SK-N-SH treated with all-trans-retinoic acid at 6 μM for 48 hours (cell line): ENCODE measurements around the gene KCNN4.
"Not testable (repeated sequence)": the region's sequence is repeated elsewhere in the genome, so short reads cannot be mapped to it uniquely, and the experiment has no call there.

Experiments used
- ATAC-seq: fragments of 200-7000 bp; cut with Tn5 transposase; 3 replicates; pipeline ENCODE4 v1.9.1; 2020; ENCODE audit warnings: mild to moderate bottlenecking, moderate library complexity
- ARNTL ChIP-seq: fragments of 450-650 bp; formaldehyde crosslinking; IDR thresholded peaks from 2 replicates; pipeline ENCODE4 v1.5.0; 2020; ENCODE audit warnings: low read depth, mild to moderate bottlenecking, moderate library complexity, borderline replicate concordance
- BACH2 ChIP-seq: fragments of 250-450 bp; sonication (Bioruptor Pico); IDR thresholded peaks from 2 replicates; pipeline ENCODE4 v1.9.0; 2021; ENCODE audit warnings: mild to moderate bottlenecking, borderline replicate concordance
- CSRNP3 ChIP-seq: fragments of 250-450 bp; sonication (Bioruptor Pico); IDR thresholded peaks from 2 replicates; pipeline ENCODE4 v1.5.1; 2021; ENCODE audit warnings: mild to moderate bottlenecking, moderate library complexity
- GLIS3 ChIP-seq: fragments of 250-450 bp; sonication (Bioruptor Pico); IDR thresholded peaks from 2 replicates; pipeline ENCODE4 v1.5.0; 2020; ENCODE audit warnings: mild to moderate bottlenecking, moderate library complexity
- OSR1 ChIP-seq: fragments of 250-450 bp; sonication (Bioruptor Pico); IDR thresholded peaks from 2 replicates; pipeline ENCODE4 v1.8.0; 2022; ENCODE audit warnings: moderate library complexity, mild to moderate bottlenecking, inconsistent platforms
- PATZ1 ChIP-seq: fragments of 250-450 bp; sonication (Bioruptor Pico); IDR thresholded peaks from 2 replicates; pipeline ENCODE4 v1.8.0; 2020; ENCODE audit warnings: mild to moderate bottlenecking, moderate library complexity, borderline replicate concordance
- PPARA ChIP-seq: fragments of 250-450 bp; sonication (Bioruptor Pico); IDR thresholded peaks from 2 replicates; pipeline ENCODE4 v1.5.0; 2020; ENCODE audit warnings: mild to moderate bottlenecking, borderline replicate concordance
- SNAI2 ChIP-seq: fragments of 250-450 bp; sonication (Bioruptor Pico); IDR thresholded peaks from 2 replicates; pipeline ENCODE4 v1.5.0; 2020; ENCODE audit warnings: mild to moderate bottlenecking, moderate library complexity
- TCF4 ChIP-seq: fragments of 250-450 bp; sonication (Bioruptor Pico); IDR thresholded peaks from 2 replicates; pipeline ENCODE4 v1.8.0; 2021; ENCODE audit warnings: mild to moderate bottlenecking, moderate library complexity, borderline replicate concordance
- TOX ChIP-seq: fragments of 250-450 bp; sonication (Bioruptor Pico); IDR thresholded peaks from 2 replicates; pipeline ENCODE4 v1.8.0; 2021; ENCODE audit warnings: mild to moderate bottlenecking, moderate library complexity, borderline replicate concordance
- TSHZ2 ChIP-seq: fragments of 250-450 bp; sonication (Bioruptor Pico); IDR thresholded peaks from 2 replicates; pipeline ENCODE4 v1.5.0; 2020; ENCODE audit warnings: mild to moderate bottlenecking, moderate library complexity
- ZFP30 ChIP-seq: fragments of 450-650 bp; formaldehyde crosslinking; IDR thresholded peaks from 2 replicates; pipeline ENCODE4 v1.5.0; 2022; ENCODE audit warnings: mild to moderate bottlenecking, moderate library complexity
- ZNF565 ChIP-seq: fragments of 450-650 bp; formaldehyde crosslinking; conservative IDR thresholded peaks from 2 replicates; pipeline ENCODE4 v1.5.0; 2020; ENCODE audit warnings: low read depth, mild to moderate bottlenecking, moderate library complexity
- ZNF70 ChIP-seq: fragments of 450-650 bp; formaldehyde crosslinking; IDR thresholded peaks from 2 replicates; pipeline ENCODE4 v1.5.0; 2020; ENCODE audit warnings: mild to moderate bottlenecking, moderate library complexity
- ZNF8 ChIP-seq: fragments of 450-650 bp; formaldehyde crosslinking; IDR thresholded peaks from 2 replicates; pipeline ENCODE4 v1.5.0; 2020; ENCODE audit warnings: mild to moderate bottlenecking, moderate library complexity
- TF ChIP-seq, protein P1 (sequence below): fragments of 250-450 bp; sonication (Bioruptor Pico); IDR thresholded peaks from 2 replicates; pipeline ENCODE4 v1.5.1; 2020; ENCODE audit warnings: low read depth, mild to moderate bottlenecking, moderate library complexity

KCNN4 gene

GRCh38 chr19:43806848-43807247 lies 26.1 kb upstream of the KCNN4 start:
- ATAC-seq, result no peak
- TF ChIP-seq, protein P1, sequence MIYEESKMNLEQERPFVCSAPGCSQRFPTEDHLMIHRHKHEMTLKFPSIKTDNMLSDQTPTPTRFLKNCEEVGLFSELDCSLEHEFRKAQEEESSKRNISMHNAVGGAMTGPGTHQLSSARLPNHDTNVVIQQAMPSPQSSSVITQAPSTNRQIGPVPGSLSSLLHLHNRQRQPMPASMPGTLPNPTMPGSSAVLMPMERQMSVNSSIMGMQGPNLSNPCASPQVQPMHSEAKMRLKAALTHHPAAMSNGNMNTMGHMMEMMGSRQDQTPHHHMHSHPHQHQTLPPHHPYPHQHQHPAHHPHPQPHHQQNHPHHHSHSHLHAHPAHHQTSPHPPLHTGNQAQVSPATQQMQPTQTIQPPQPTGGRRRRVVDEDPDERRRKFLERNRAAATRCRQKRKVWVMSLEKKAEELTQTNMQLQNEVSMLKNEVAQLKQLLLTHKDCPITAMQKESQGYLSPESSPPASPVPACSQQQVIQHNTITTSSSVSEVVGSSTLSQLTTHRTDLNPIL (CRISPR knock-in tag), result no peak
- TF ChIP-seq TSHZ2 (no peak), TCF4 (CRISPR knock-in tag) (no peak), PATZ1 (CRISPR knock-in tag) (no peak), TOX (CRISPR knock-in tag) (no peak), ZNF565 (no peak), OSR1 (CRISPR knock-in tag) (no peak), GLIS3 (CRISPR knock-in tag) (no peak), BACH2 (CRISPR knock-in tag) (no peak), CSRNP3 (CRISPR knock-in tag) (no peak), PPARA (CRISPR knock-in tag) (no peak), ARNTL (no peak)
- TF ChIP-seq, all 23 proteins: peak for 0

DNA sequence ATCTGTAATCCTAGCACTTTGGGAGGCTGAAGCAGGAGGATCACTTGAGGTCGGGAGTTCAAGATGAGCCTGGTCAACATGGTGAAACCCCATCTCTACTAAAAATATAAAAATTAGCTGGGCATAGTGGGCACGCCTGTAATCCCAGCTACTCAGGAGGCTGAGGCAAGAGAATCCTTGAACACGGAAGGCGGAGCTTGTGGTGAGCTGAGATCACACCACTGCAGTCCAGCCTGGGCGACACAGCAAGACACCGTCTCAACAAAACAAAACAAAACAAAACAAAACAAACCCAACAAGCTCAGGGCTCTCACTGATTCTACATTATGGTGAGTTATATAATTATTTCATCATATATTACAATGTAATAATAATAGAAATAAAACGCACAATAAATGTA lies 25.6 kb upstream of the KCNN4 start:
- ATAC-seq, result not testable (repeated sequence)

- TF ChIP-seq GLIS3 (CRISPR knock-in tag) (no peak), TOX (CRISPR knock-in tag) (no peak), PATZ1 (CRISPR knock-in tag) (no peak), TCF4 (CRISPR knock-in tag) (no peak), SNAI2 (CRISPR knock-in tag) (no peak), ZNF8 (CRISPR knock-in tag) (no peak), BACH2 (CRISPR knock-in tag) (no peak), ZNF70 (CRISPR knock-in tag) (no peak), ARNTL (no peak), ZFP30 (no peak)
- TF ChIP-seq, protein P1 (CRISPR knock-in tag), result no peak
- no peak for ATAC-seq
Observed at GRCh38 chr19:43804432-43804831, 23.7 kb upstream of the KCNN4 start.
